ENCODE data around the gene ZNF600. TPM values are rescaled to one million over a fixed set of nuclear protein-coding genes. Genes with fewer than 3 reads are reported as not detected.
"Not testable (repeated sequence)": the region's sequence is repeated elsewhere in the genome, so short reads cannot be mapped to it uniquely, and the experiment has no call there.

ZNF600 gene
- total RNA-seq, 4 donors from 2014 or later: 6.3 to 10.3 (median 8.2) TPM

DNA sequence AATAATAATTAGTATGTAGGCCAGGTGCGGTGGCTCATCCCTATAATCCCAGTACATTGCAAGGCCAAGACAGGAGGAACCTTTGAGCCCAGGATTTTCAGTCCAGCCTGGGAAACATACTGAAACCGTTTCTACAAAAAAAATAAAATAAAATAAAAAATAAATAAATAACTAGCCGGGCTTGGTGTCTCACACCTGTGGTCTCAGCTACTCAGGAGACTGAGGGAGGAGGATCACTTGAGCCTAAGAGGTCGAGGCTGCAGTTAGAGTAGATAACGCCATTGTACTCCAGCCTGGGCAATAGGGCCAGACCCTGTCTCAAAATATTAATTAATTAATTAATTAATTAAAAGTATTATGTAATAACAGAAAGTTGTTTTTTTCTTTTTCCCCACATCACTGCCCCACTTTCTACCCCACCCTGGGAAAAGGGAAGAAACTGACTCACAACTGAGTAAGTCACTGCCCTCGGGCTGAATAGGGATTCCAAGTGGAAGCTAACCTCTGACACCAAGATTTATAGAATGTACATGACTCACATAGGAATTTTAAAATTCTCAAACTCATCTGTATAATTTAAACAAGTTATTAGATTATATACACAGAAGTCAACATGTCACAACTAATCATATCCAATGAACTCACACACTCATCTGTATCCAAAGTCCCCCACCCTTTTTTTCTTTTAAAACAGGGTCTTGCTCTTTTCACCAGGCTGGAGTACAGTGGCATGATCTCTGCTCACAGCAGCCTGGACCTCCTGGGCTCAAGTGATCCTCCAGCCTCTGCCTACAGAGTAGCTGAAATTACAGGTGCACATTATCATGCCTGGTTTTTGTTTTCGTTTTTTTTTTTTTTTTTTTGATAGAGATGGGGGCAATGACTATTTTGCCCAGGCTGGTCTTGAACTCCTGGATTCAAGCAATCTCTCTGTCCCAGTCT is 64.3 kb downstream of the ZNF600 start:
- no peak for TF ChIP-seq POLR2A (IDR thresholded peaks at IDR 0.05)
- TF ChIP-seq, protein P1, sequence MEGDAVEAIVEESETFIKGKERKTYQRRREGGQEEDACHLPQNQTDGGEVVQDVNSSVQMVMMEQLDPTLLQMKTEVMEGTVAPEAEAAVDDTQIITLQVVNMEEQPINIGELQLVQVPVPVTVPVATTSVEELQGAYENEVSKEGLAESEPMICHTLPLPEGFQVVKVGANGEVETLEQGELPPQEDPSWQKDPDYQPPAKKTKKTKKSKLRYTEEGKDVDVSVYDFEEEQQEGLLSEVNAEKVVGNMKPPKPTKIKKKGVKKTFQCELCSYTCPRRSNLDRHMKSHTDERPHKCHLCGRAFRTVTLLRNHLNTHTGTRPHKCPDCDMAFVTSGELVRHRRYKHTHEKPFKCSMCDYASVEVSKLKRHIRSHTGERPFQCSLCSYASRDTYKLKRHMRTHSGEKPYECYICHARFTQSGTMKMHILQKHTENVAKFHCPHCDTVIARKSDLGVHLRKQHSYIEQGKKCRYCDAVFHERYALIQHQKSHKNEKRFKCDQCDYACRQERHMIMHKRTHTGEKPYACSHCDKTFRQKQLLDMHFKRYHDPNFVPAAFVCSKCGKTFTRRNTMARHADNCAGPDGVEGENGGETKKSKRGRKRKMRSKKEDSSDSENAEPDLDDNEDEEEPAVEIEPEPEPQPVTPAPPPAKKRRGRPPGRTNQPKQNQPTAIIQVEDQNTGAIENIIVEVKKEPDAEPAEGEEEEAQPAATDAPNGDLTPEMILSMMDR (IDR thresholded peaks at IDR 0.05): no peak
- TF ChIP-seq EP300 (IDR thresholded peaks at IDR 0.05): no peak
- H3K4me1 ChIP-seq: no peaks in the 10 kb centered on the region
- no peak for DNase-seq (ENCODE audit: low spot score in 2 of 2)
- no peak overlapping the region for H3K27ac ChIP-seq
- 80 to 86% methylated on average over 7 of the region's 7 CpGs for WGBS, 2 donors
- H3K27me3 ChIP-seq: no peaks in the 10 kb centered on the region
- H3K4me3 ChIP-seq: no peak overlapping the region
- peaks cover 0 to 93% (median 6%) of the 10 kb centered on the region in 3 donors for H3K36me3 ChIP-seq
- peaks cover 0 to 14% (median 0%) of the 10 kb centered on the region in 4 donors for H3K9me3 ChIP-seq

DNA sequence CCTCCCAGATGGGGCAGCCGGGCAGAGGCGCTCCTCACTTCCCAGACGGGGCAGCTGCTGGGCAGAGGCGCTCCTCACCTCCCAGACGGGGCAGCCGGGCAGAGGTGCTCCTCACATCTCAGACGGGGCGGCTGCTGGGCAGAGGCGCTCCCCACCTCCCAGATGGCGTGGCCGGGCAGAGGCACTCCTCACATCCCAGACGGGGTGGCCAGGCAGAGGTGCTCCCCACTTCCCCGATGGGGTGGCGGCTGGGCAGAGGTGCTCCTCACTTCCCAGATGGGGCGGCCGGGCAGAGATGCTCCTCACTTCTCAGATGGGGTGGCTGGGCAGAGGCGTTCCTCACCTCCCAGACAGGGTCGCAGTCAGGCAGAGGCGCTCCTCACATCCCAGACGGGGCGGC is 66.0 kb downstream of the ZNF600 start:
- not testable (repeated sequence) for H3K4me1 ChIP-seq; H3K27ac ChIP-seq; H3K27me3 ChIP-seq; H3K4me3 ChIP-seq; DNase-seq (ENCODE audit: low spot score in 2 of 2)
- 96 to 100% methylated on average over 1 to 9 of the region's 21 CpGs for WGBS, 2 donors
- Histone ChIP-seq H3K36me3 (peaks cover 0 to 89% (median 5%) of the 10 kb centered on the region in 3 donors), H3K9me3 (peaks cover 0 to 14% (median 0%) of the 10 kb centered on the region in 4 donors)

DNA sequence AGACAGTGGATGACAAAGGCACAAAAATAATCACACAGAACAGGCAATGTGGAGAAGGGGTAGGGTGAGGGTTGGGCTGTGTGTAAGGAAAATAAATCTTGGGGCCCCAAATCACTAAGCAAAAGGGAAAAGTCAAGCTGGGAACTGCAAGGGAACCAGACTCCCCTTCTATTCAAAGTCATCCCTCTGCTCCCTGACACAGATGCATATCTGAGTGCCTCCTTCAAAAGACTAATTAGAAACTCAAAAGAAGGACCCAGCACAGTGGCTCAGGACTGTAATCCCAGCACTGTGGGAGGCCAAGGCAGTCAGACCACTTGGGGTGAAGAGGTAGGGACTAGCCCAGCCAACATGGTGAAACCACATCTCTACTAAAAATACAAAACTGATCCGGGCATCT is 70.1 kb downstream of the ZNF600 start:
- peaks cover 0 to 13% (median 0%) of the 10 kb centered on the region in 4 donors for H3K9me3 ChIP-seq
- no peaks in the 10 kb centered on the region for H3K4me1 ChIP-seq
- H3K4me3 ChIP-seq: no peak overlapping the region
- TF ChIP-seq POLR2A (IDR thresholded peaks at IDR 0.05): no peak
- no peak for TF ChIP-seq EP300 (IDR thresholded peaks at IDR 0.05)
- TF ChIP-seq, protein P1 (IDR thresholded peaks at IDR 0.05): no peak
- no peaks in the 10 kb centered on the region for H3K27me3 ChIP-seq
- no peak overlapping the region for H3K27ac ChIP-seq
- no peak for DNase-seq (ENCODE audit: low spot score in 2 of 2)
- H3K36me3 ChIP-seq: peaks cover 0 to 91% (median 5%) of the 10 kb centered on the region in 3 donors
- WGBS, 2 donors: 71 to 87% methylated on average over 1 of the region's 1 CpG

DNA sequence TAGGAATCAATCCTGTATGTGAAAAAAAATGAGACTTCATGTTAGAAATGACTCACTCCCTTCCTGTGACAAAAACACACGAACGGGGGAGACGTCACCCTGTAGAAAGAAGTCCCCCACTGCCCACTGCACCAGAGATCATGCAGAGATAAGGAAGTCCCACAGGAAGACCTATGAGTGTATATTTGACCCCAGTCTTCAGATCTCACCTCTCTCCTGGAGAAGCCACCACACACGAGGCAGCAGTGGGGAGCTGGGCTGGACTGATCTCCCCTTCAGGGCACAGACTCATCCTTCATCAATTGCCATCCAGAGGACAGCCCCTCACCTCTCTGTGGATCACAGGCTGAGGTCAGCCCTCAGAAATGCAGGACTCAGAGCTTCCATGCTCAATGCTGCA is 70.7 kb downstream of the ZNF600 start:
- peaks cover 0 to 91% (median 7%) of the 10 kb centered on the region in 3 donors for H3K36me3 ChIP-seq
- not testable (repeated sequence) for H3K4me3 ChIP-seq; H3K9me3 ChIP-seq; DNase-seq (ENCODE audit: low spot score in 2 of 2); H3K4me1 ChIP-seq; H3K27me3 ChIP-seq; H3K27ac ChIP-seq
- WGBS, 2 donors: 53 to 54% methylated on average over 4 of the region's 4 CpGs

DNA sequence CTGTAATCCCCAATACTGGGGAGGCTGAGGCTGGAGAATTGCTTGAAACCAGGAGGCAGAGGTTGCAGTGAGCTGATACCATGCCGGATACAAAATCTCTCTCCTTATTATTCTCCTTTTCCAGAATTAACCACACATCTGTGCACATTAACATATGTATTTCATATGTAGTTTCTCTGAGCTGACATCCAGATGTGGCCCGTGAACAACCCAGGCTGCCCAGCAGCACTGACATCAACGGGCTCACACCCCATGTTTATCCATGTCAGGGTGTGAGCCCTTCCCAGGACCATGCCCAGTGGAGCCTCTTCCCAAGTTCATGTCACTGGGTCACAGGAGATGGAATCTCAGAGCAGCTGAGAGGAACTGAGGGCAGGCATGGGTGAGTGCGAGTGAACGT is 71.3 kb downstream of the ZNF600 start:
- not testable (repeated sequence) for H3K27me3 ChIP-seq; H3K4me1 ChIP-seq; H3K9me3 ChIP-seq; H3K27ac ChIP-seq; DNase-seq (ENCODE audit: low spot score in 2 of 2); H3K4me3 ChIP-seq
- WGBS, 2 donors: 80 to 92% methylated on average over 5 of the region's 5 CpGs
- H3K36me3 ChIP-seq: peaks cover 0 to 91% (median 3%) of the 10 kb centered on the region in 3 donors

Other genes with a start within 250 kb of the ZNF600 start
- gene ZNF701, start 216.5 kb downstream of the ZNF600 start, total RNA-seq: 10 to 100 TPM; 12.8 to 28.4 (median 17.9) TPM
- 10 to 100 TPM; 73.4 to 92.6 (median 81.7) TPM for gene ZNF83, start 148.4 kb downstream of the ZNF600 start, total RNA-seq
- gene ZNF611, start 51.7 kb downstream of the ZNF600 start, total RNA-seq: 10 to 100 TPM; 11.6 to 15.9 (median 13.3) TPM
- 10 to 100 TPM in 2 of 4 donors, 1 to 10 TPM in 2; 7.2 to 20.3 (median 13.5) TPM for gene ZNF28, start 34.8 kb upstream of the ZNF600 start, total RNA-seq
- 10 to 100 TPM in 3 of 4 donors, 1 to 10 TPM in 1; 8.2 to 19.2 (median 14.0) TPM for gene ZNF468, start 70.8 kb upstream of the ZNF600 start, total RNA-seq
- gene ZNF320, start 110.8 kb upstream of the ZNF600 start, total RNA-seq: 10 to 100 TPM in 3 of 4 donors, 1 to 10 TPM in 1; 1.5 to 32.4 (median 20.1) TPM
- gene ZNF888, start 136.6 kb upstream of the ZNF600 start, total RNA-seq: 1 to 10 TPM; 1.9 to 4.6 (median 2.9) TPM
- 10 to 100 TPM in 3 of 4 donors, 1 to 10 TPM in 1; 3.7 to 23.0 (median 13.5) TPM for gene ZNF816, start 176.1 kb upstream of the ZNF600 start, total RNA-seq
- gene ERVV-1, start 227.1 kb upstream of the ZNF600 start, total RNA-seq: not detected